Stomach (tissue), 9 donors: ENCODE measurements around the gene DRC1. TPM values are rescaled to one million over a fixed set of nuclear protein-coding genes. Genes with fewer than 3 reads are reported as not detected.

Experiments used
- DNase-seq, 2 donors: peaks; one replicate each; pipeline versions ENCODE4 v3.0.0 to v3.0.0-alpha.2; 2013 to 2019
- H3K27ac ChIP-seq, 5 donors: fragments of 200-600 bp in 4 of 5; sonication (generic) in 4 of 5; one replicate each; pipeline ENCODE4 v1.5.1; 2013 to 2019; ENCODE audit warnings: mild to moderate bottlenecking in 1 of 5, moderate library complexity in 1 of 5
- H3K27me3 ChIP-seq, 3 donors: fragments of 200-600 bp; sonication (generic); one replicate each; pipeline ENCODE4 v1.5.1; 2017 to 2019; ENCODE audit warnings: mixed run types in 1 of 3
- H3K36me3 ChIP-seq, 4 donors: fragments of 200-600 bp; sonication (generic); 1 replicate in 3 of 4; 2 replicates in 1 of 4; pipeline ENCODE4 v1.5.1; 2016 to 2019
- H3K4me1 ChIP-seq, 4 donors: fragments of 200-600 bp; sonication (generic); one replicate each; pipeline ENCODE4 v1.5.1; 2016 to 2019
- H3K4me3 ChIP-seq, 4 donors: fragments of 200-600 bp; sonication (generic) in 3 of 4; one replicate each; pipeline ENCODE4 v1.5.1; 2016 to 2019; ENCODE audit warnings: mild to moderate bottlenecking in 1 of 4
- H3K9me3 ChIP-seq, 4 donors: fragments of 200-600 bp; sonication (generic); one replicate each; pipeline ENCODE4 v1.5.1; 2016 to 2019
- CTCF ChIP-seq, 7 experiments: fragments of 450-650 bp in 4 of 7; fragments of 200-600 bp in 3 of 7; sonication (generic) in 3 of 7; IDR thresholded peaks; one replicate each; pipeline ENCODE4 v1.5.1; 2016 to 2019; ENCODE audit warnings: antibody characterized with exemption in 7 of 7, control low read depth in 2 of 7, mild to moderate bottlenecking in 1 of 7
- EP300 ChIP-seq: sonication (generic); formaldehyde crosslinking; IDR thresholded peaks from one replicate; pipeline ENCODE4 v1.6.1; 2017; ENCODE audit warnings: antibody characterized with exemption
- POLR2A ChIP-seq, 4 donors: fragments of 450-650 bp; IDR thresholded peaks; one replicate each; pipeline ENCODE4 v1.6.1; 2016; ENCODE audit warnings: antibody characterized with exemption in 4 of 4, control low read depth in 2 of 4, mild to moderate bottlenecking in 1 of 4, moderate library complexity in 1 of 4
- POLR2AphosphoS5 ChIP-seq, 3 donors: sonication (generic); formaldehyde crosslinking; IDR thresholded peaks; one replicate each; pipeline ENCODE4 v1.6.1; 2016; ENCODE audit warnings: antibody characterized with exemption in 3 of 3
- WGBS, 5 donors: extraction: QIAGEN DNeasy Blood & Tissue Kit in 3 of 5; methylation state at CpG; one replicate each; pipeline versions ENCODE4 v1.1.5 to v1.1.7; 2013 to 2018; 5-methylcytosine and 5-hydroxymethylcytosine counted together
- intact Hi-C: fragments of 100-400 bp; cut with DNase I; formaldehyde crosslinking; loops from one replicate; pipeline ENCODE4 v1.15.1; 2023; ENCODE audit warnings: low total_unique reads
- polyA plus RNA-seq, 3 donors: library from polyadenylated mRNA; stranded (reverse); fragments of 200-250 nt; gene quantifications; one replicate each; pipeline ENCODE4 v1.2.3, GENCODE V29; 2013
- total RNA-seq, 5 donors: library from RNA; depleted of rRNA; stranded (reverse); fragments of >200 nt; gene quantifications; one replicate each; pipeline versions ENCODE4 v1.1.0 to v1.2.3, GENCODE V29; 2014 to 2016
- donor health status: healthy with polysubstance abuse.
- donor health status: Bipolar disorder and iron deficiency.
- donor health status: healthy.

The DRC1 gene
- total and polyA plus RNA-seq, 8 donors = 2.2 TPM; not detected in 7

- no peak for DNase-seq
- H3K4me1 ChIP-seq = peaks cover 0 to 9% (median 1%) of the 10 kb centered on the region in 4 donors
- no peak overlapping the region for H3K4me3 ChIP-seq
- H3K9me3 ChIP-seq = peaks cover 4 to 11% (median 8%) of the 10 kb centered on the region in 4 donors
- no peak for TF ChIP-seq POLR2AphosphoS5 (IDR thresholded peaks at IDR 0.05)
- TF ChIP-seq POLR2A (IDR thresholded peaks at IDR 0.05) = no peak
- TF ChIP-seq EP300 = no peak
- TF ChIP-seq CTCF (IDR thresholded peaks at IDR 0.05) = no peak
- intact Hi-C loops = no loop called here
- H3K27ac ChIP-seq = no peak overlapping the region
- no peaks in the 10 kb centered on the region for H3K27me3 ChIP-seq
- no peaks in the 10 kb centered on the region for H3K36me3 ChIP-seq
- WGBS, 5 donors = 87 to 91% (median 87%) methylated on average over 29 to 34 of the region's 34 CpGs
These were observed 71.3 kb downstream of the DRC1 start for GRCh38 chr2:26472821-26473655.

GRCh38 chr2:26473796-26474195 is 72.1 kb downstream of the DRC1 start:
- no peak overlapping the region for H3K27ac ChIP-seq
- H3K9me3 ChIP-seq = peaks cover 4 to 11% (median 8%) of the 10 kb centered on the region in 4 donors
- intact Hi-C loops = no loop called here
- 91 to 100% (median 94%) methylated on average over 3 to 9 of the region's 9 CpGs for WGBS, 5 donors
- no peak overlapping the region for H3K4me3 ChIP-seq
- no peaks in the 10 kb centered on the region for H3K36me3 ChIP-seq
- no peaks in the 10 kb centered on the region for H3K27me3 ChIP-seq
- H3K4me1 ChIP-seq = peaks cover 0 to 12% (median 2%) of the 10 kb centered on the region in 4 donors
- no peak for TF ChIP-seq CTCF (IDR thresholded peaks at IDR 0.05)
- TF ChIP-seq EP300 = no peak
- TF ChIP-seq POLR2A (IDR thresholded peaks at IDR 0.05) = no peak
- no peak for TF ChIP-seq POLR2AphosphoS5 (IDR thresholded peaks at IDR 0.05)
- DNase-seq = no peak

GRCh38 chr2:26474261-26474785 is 72.6 kb downstream of the DRC1 start:
- 90 to 99% (median 96%) methylated on average over 13 to 14 of the region's 14 CpGs for WGBS, 5 donors
- TF ChIP-seq POLR2A (IDR thresholded peaks at IDR 0.05) = no peak
- peaks cover 0 to 12% (median 2%) of the 10 kb centered on the region in 4 donors for H3K4me1 ChIP-seq
- no peaks in the 10 kb centered on the region for H3K27me3 ChIP-seq
- no peak overlapping the region for H3K27ac ChIP-seq
- peaks cover 2 to 7% (median 5%) of the 10 kb centered on the region in 4 donors for H3K9me3 ChIP-seq
- no peaks in the 10 kb centered on the region for H3K36me3 ChIP-seq
- no peak overlapping the region for H3K4me3 ChIP-seq
- intact Hi-C loops = no loop called here
- DNase-seq = no peak

- 85 to 97% (median 93%) methylated on average over 6 of the region's 6 CpGs for WGBS, 5 donors
- DNase-seq = no peak
These were observed 73.3 kb downstream of the DRC1 start for GRCh38 chr2:26475037-26475436.

GRCh38 chr2:26475832-26476501 is 74.2 kb downstream of the DRC1 start:
- Histone ChIP-seq H3K36me3 (no peaks in the 10 kb centered on the region), H3K4me3 (no peak overlapping the region), H3K27ac (no peak overlapping the region), H3K27me3 (no peaks in the 10 kb centered on the region), H3K4me1 (peaks cover 0 to 12% (median 2%) of the 10 kb centered on the region in 4 donors), H3K9me3 (no peaks in the 10 kb centered on the region)
- intact Hi-C loops = no loop called here
- no peak for DNase-seq
- TF ChIP-seq POLR2A (IDR thresholded peaks at IDR 0.05) = no peak
- TF ChIP-seq EP300 = no peak
- no peak for TF ChIP-seq CTCF (IDR thresholded peaks at IDR 0.05)
- no peak for TF ChIP-seq POLR2AphosphoS5 (IDR thresholded peaks at IDR 0.05)
- WGBS, 5 donors = 72 to 85% (median 81%) methylated on average over 17 to 22 of the region's 22 CpGs

More at GRCh38 chr2:26475037-26475436, 73.3 kb downstream of the DRC1 start:
- Histone ChIP-seq H3K4me1 (peaks cover 0 to 12% (median 2%) of the 10 kb centered on the region in 4 donors), H3K4me3 (no peak overlapping the region), H3K9me3 (peaks cover 0 to under 1% (median under 1%) of the 10 kb centered on the region in 4 donors), H3K27ac (no peak overlapping the region), H3K27me3 (no peaks in the 10 kb centered on the region), H3K36me3 (no peaks in the 10 kb centered on the region)
- intact Hi-C loops = no loop called here
- no peak for TF ChIP-seq EP300
